ENCODE data around the gene RBM33.

GRCh38 chr7:155749578-155749977, 105.1 kb downstream of the RBM33 start:
- TF ChIP-seq TAF1 (IDR thresholded peaks at IDR 0.05; ENCODE audit: low read depth) (no peak), FOXM1 (IDR thresholded peaks at IDR 0.05; ENCODE audit: borderline replicate concordance, low read depth) (no peak), USF1 (IDR thresholded peaks at IDR 0.05) (no peak), RAD21 (IDR thresholded peaks at IDR 0.05; ENCODE audit: low read depth) (no peak), EP300 (IDR thresholded peaks at IDR 0.05; ENCODE audit: borderline replicate concordance) (no peak), YY1 (IDR thresholded peaks at IDR 0.05; ENCODE audit: low read depth) (no peak), EGR1 (IDR thresholded peaks at IDR 0.05) (no peak), TEAD4 (IDR thresholded peaks at IDR 0.05) (no peak)
